OCI-LY7 (cell line): ENCODE results near the gene DDT. TPM values are rescaled to one million over a fixed set of nuclear protein-coding genes. Genes with fewer than 3 reads are reported as not detected.
A peak's percentile ranks its signal among the peaks of the same experiment; 100 is the strongest.
"Not testable (repeated sequence)": the region's sequence is repeated elsewhere in the genome, so short reads cannot be mapped to it uniquely, and the experiment has no call there.

ENCODE experiments used
- BruUV-seq: library from RNA; stranded (reverse); fragments of 400-500 nt; replicated peaks from 2 replicates; lab custom pipeline; 2021; lab: Mats Ljungman, UMichigan
- CTCF ChIA-PET: fragments of 300-600 bp; sonication (Branson Sonifier 250); formaldehyde crosslinking; loops from one replicate; lab custom pipeline; 2022; ENCODE audit warnings: antibody characterized with exemption; ENCODE audit not compliant: unreplicated experiment; lab: Charles Lee
- POLR2A ChIA-PET: fragments of 300-600 bp; sonication (Branson Sonifier 250); formaldehyde crosslinking; loops from one replicate; lab custom pipeline; 2022; ENCODE audit warnings: antibody characterized with exemption; lab: Charles Lee
- DNase-seq: peaks from one replicate; pipeline ENCODE4 v3.0.0-alpha.2; 2015; ENCODE audit warnings: low spot score
- H2AFZ ChIP-seq: fragments of 200-600 bp; sonication (generic), shearing (Covaris generic); 2 replicates; pipeline ENCODE4 v1.6.1; 2014; ENCODE audit warnings: mild to moderate bottlenecking, antibody characterized with exemption, low read length, moderate library complexity
- H3K27ac ChIP-seq: fragments of 200-600 bp; sonication (generic); 2 replicates; pipeline ENCODE4 v1.5.1; 2014; ENCODE audit warnings: mixed run types, low read depth, mild to moderate bottlenecking, moderate library complexity, low read length, inconsistent platforms; ENCODE audit not compliant: poor library complexity, severe bottlenecking
- H3K36me3 ChIP-seq: fragments of 200-600 bp; sonication (generic); 2 replicates; pipeline ENCODE4 v1.6.1; 2014; ENCODE audit warnings: mild to moderate bottlenecking, antibody characterized with exemption, low read length, moderate library complexity, mixed read lengths; ENCODE audit not compliant: insufficient read depth
- H3K4me1 ChIP-seq: fragments of 200-600 bp; sonication (generic); 2 replicates; pipeline ENCODE4 v1.5.1; 2014; ENCODE audit warnings: mild to moderate bottlenecking, low read length; ENCODE audit not compliant: insufficient read depth, poor library complexity, severe bottlenecking
- H3K4me2 ChIP-seq: fragments of 200-600 bp; sonication (generic); 2 replicates; pipeline ENCODE4 v1.6.1; 2014; ENCODE audit warnings: mild to moderate bottlenecking, low read length
- H3K4me3 ChIP-seq: fragments of 200-600 bp; sonication (generic); 2 replicates; pipeline ENCODE4 v1.5.1; 2014; ENCODE audit warnings: mild to moderate bottlenecking, low read depth, low read length; ENCODE audit not compliant: poor library complexity, severe bottlenecking
- H3K79me2 ChIP-seq: fragments of 200-600 bp; sonication (generic); 2 replicates; pipeline ENCODE4 v1.6.1; 2016; ENCODE audit warnings: low read depth, mild to moderate bottlenecking, low read length, moderate library complexity, mixed read lengths; ENCODE audit not compliant: insufficient read depth
- H3K9me2 ChIP-seq: fragments of 200-600 bp; sonication (generic); 2 replicates; pipeline ENCODE4 v1.6.1; 2016; ENCODE audit warnings: mild to moderate bottlenecking, low read length, mixed read lengths; ENCODE audit not compliant: insufficient read depth
- H3K9me3 ChIP-seq: fragments of 200-600 bp; sonication (generic); 2 replicates; pipeline ENCODE4 v1.6.1; 2014; ENCODE audit warnings: mild to moderate bottlenecking, mixed run types, low read length, mixed read lengths
- H4K20me1 ChIP-seq: fragments of 200-600 bp; sonication (generic); 2 replicates; pipeline ENCODE4 v1.6.1; 2014; ENCODE audit warnings: mild to moderate bottlenecking, antibody characterized with exemption, low read length, moderate library complexity, mixed read lengths; ENCODE audit not compliant: insufficient read depth
- CTCF ChIP-seq: fragments of 200-600 bp; sonication (generic); conservative IDR thresholded peaks from 2 replicates; pipeline ENCODE4 v1.5.1; 2014; ENCODE audit warnings: mild to moderate bottlenecking, antibody characterized with exemption, low read length, moderate library complexity, mixed read lengths
- EZH2phosphoT487 ChIP-seq: fragments of 200-600 bp; sonication (generic); IDR thresholded peaks from 2 replicates; pipeline ENCODE4 v1.6.1; 2018; ENCODE audit warnings: low read depth, borderline replicate concordance, mild to moderate bottlenecking, mixed run types, antibody characterized with exemption, low read length, moderate library complexity, mixed read lengths
- intact Hi-C: fragments of 100-400 bp; cut with micrococcal nuclease; formaldehyde crosslinking; loops from one replicate; pipeline ENCODE4 v1.10.0; 2022; ENCODE audit not compliant: unreplicated experiment
- total RNA-seq, 2 experiments: library from RNA; depleted of rRNA in 1 of 2; stranded (reverse); fragments of >200 nt in 1 of 2; shearing (Covaris generic) in 1 of 2; gene quantifications; 2 replicates each; pipeline ENCODE4 v1.2.3, GENCODE V29; 2014 to 2022

The DDT gene
- total RNA-seq, 2 experiments from 2014 or later = 182 to 252 TPM

- peaks cover 22% of the 10 kb centered on the region for H3K36me3 ChIP-seq
- H3K27ac ChIP-seq, H2AFZ ChIP-seq, H4K20me1 ChIP-seq, POLR2A ChIA-PET, H3K4me2 ChIP-seq, H3K4me3 ChIP-seq, DNase-seq, H3K4me1 ChIP-seq, CTCF ChIA-PET, H3K9me2 ChIP-seq, H3K9me3 ChIP-seq, BruUV-seq, H3K79me2 ChIP-seq, intact Hi-C loops: not testable (repeated sequence)
Observed at GRCh38 chr22:23974836-23975352, 653 bp upstream of the DDT start.

- H3K27ac ChIP-seq, H3K9me2 ChIP-seq, H3K79me2 ChIP-seq, H4K20me1 ChIP-seq, POLR2A ChIA-PET, CTCF ChIA-PET, H2AFZ ChIP-seq, intact Hi-C loops, H3K9me3 ChIP-seq, DNase-seq, H3K4me3 ChIP-seq, H3K4me1 ChIP-seq, BruUV-seq: not testable (repeated sequence)
- Histone ChIP-seq H3K4me2 (0 out of 2 replicates have a peak overlapping the region, but pooled peaks have one; percentile 7), H3K36me3 (peaks cover 32% of the 10 kb centered on the region)
Observed at GRCh38 chr22:23971927-23972326, 2.3 kb downstream of the DDT start.

GRCh38 chr22:23970816-23971486 lies 3.3 kb downstream of the DDT start:
- intact Hi-C loops = no loop called here
- no peaks in the 10 kb centered on the region for H3K9me2 ChIP-seq
- H3K9me3 ChIP-seq = no peaks in the 10 kb centered on the region
- H3K4me2 ChIP-seq = no peak overlapping the region
- peaks cover 32% of the 10 kb centered on the region for H3K36me3 ChIP-seq
- TF ChIP-seq EZH2phosphoT487 (no peak), CTCF (no peak)
- H4K20me1 ChIP-seq = no peaks in the 10 kb centered on the region
- no peaks in the 10 kb centered on the region for H3K4me1 ChIP-seq
- H3K4me3 ChIP-seq = no peak overlapping the region
- ChIA-PET POLR2A (interaction anchor here (1.0 kb wide), 1 partner anchor 42 kb away, joined by 4 read pairs; no protein-coding TSS in a partner anchor), CTCF (no interaction called here)
- BruUV-seq = no TSS peak
- peaks cover 3% of the 10 kb centered on the region; the same call in 1 of the 2 replicates for H3K79me2 ChIP-seq
- DNase-seq = no peak
- H2AFZ ChIP-seq = no peak overlapping the region
- no peak overlapping the region for H3K27ac ChIP-seq
